Fibroblast of villous mesenchyme (primary cell): ENCODE results near the gene RTKN. TPM values are rescaled to one million over a fixed set of nuclear protein-coding genes. Genes with fewer than 3 reads are reported as not detected.

Source experiments
- DNase-seq: peaks from one replicate; pipeline ENCODE4 v3.0.0-alpha.2; 2010; ENCODE audit warnings: low read depth
- H3K4me3 ChIP-seq: 2 replicates; pipeline ENCODE4 v1.5.1; 2011; ENCODE audit warnings: low read depth, mild to moderate bottlenecking, low read length
- total RNA-seq: library from RNA; depleted of rRNA; stranded (reverse); fragments of >200 nt; gene quantifications from 2 replicates; pipeline ENCODE4 v1.2.3, GENCODE V29; 2012
- TF ChIP-seq, protein P1 (sequence below): IDR thresholded peaks from 2 replicates; pipeline ENCODE4 v1.5.1; 2012; ENCODE audit warnings: low read depth, mild to moderate bottlenecking, low read length; ENCODE audit not compliant: insufficient read depth

The RTKN gene
- total RNA-seq, 1 donor = 18.1 TPM

GRCh38 chr2:74429487-74430451 is 12.0 kb downstream of the RTKN start:
- H3K4me3 ChIP-seq = no peak overlapping the region
- TF ChIP-seq, protein P1, sequence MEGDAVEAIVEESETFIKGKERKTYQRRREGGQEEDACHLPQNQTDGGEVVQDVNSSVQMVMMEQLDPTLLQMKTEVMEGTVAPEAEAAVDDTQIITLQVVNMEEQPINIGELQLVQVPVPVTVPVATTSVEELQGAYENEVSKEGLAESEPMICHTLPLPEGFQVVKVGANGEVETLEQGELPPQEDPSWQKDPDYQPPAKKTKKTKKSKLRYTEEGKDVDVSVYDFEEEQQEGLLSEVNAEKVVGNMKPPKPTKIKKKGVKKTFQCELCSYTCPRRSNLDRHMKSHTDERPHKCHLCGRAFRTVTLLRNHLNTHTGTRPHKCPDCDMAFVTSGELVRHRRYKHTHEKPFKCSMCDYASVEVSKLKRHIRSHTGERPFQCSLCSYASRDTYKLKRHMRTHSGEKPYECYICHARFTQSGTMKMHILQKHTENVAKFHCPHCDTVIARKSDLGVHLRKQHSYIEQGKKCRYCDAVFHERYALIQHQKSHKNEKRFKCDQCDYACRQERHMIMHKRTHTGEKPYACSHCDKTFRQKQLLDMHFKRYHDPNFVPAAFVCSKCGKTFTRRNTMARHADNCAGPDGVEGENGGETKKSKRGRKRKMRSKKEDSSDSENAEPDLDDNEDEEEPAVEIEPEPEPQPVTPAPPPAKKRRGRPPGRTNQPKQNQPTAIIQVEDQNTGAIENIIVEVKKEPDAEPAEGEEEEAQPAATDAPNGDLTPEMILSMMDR = no peak
- DNase-seq = no peak

- TF ChIP-seq, protein P1 = no peak
- no peak for DNase-seq
Observed at GRCh38 chr2:74428675-74429074, 13.1 kb downstream of the RTKN start.

GRCh38 chr2:74427551-74427950 is 14.2 kb downstream of the RTKN start:
- no peak for DNase-seq
- TF ChIP-seq, protein P1 = no peak
- H3K4me3 ChIP-seq = no peak overlapping the region

More at GRCh38 chr2:74428675-74429074, 13.1 kb downstream of the RTKN start:
- no peak overlapping the region for H3K4me3 ChIP-seq

DNA sequence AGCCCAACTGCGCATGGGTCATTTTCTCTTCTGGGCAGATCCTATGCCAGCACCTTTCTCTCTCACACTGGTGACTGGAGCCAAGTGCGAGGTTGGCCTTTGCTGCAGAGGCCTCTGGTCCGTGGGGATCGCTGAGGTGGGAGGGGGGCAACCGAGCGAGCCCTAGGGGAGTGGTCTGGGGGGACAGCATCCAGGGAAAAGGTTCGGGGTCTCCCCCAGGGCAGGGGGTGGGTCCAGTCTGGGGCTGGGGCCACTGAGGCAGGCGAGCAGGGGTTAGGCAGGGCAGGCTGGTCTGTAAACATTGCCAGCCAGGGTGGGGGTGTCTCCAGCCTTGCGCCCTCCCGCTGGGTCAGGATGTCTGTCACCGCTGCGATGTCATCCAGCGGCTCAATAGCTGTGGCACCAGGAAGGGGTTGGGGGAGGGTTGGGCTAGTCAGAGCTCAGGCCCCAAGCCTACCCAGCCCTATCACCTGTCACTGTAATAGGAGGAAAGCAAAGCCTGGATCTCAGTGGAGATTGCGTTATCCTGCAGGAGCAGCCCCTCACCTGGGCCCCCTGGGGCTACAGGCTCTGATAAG is 15.5 kb downstream of the RTKN start:
- TF ChIP-seq, protein P1 = no peak
- no peak overlapping the region for H3K4me3 ChIP-seq
- DNase-seq = no peak

DNA sequence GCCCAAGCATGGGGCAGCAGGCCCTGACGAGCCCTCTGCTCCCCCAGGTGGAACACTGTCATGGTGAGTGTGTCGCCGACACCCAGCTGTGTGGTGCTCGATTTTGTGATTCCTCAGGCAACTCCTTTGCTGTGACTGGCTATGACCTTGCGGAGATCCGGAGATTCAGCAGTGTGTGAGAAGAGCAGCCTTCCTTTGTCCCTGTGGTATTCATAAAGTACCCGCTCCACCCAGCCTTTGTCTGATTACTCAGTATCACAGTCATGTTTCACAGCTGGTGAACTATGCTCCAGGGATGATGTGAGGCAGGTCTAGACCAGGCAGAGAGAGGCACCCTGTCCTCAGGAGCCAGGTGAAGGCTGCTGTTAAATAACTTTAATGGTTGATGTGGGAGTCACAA is 16.2 kb downstream of the RTKN start:
- no peak for DNase-seq
- TF ChIP-seq, protein P1 = no peak
- no peak overlapping the region for H3K4me3 ChIP-seq

- DNase-seq = no peak
- TF ChIP-seq, protein P1 = no peak
- no peak overlapping the region for H3K4me3 ChIP-seq
Observed at GRCh38 chr2:74424995-74425406, 16.7 kb downstream of the RTKN start.
